Raji (cell line): ENCODE data around the gene DEAF1.

ENCODE experiments used
- POLR2A ChIP-seq: IDR thresholded peaks from 2 replicates; pipeline ENCODE4 v1.6.1; 2011; ENCODE audit warnings: low read depth, low read length, control low read depth; ENCODE audit not compliant: insufficient read depth

DEAF1 gene

DNA sequence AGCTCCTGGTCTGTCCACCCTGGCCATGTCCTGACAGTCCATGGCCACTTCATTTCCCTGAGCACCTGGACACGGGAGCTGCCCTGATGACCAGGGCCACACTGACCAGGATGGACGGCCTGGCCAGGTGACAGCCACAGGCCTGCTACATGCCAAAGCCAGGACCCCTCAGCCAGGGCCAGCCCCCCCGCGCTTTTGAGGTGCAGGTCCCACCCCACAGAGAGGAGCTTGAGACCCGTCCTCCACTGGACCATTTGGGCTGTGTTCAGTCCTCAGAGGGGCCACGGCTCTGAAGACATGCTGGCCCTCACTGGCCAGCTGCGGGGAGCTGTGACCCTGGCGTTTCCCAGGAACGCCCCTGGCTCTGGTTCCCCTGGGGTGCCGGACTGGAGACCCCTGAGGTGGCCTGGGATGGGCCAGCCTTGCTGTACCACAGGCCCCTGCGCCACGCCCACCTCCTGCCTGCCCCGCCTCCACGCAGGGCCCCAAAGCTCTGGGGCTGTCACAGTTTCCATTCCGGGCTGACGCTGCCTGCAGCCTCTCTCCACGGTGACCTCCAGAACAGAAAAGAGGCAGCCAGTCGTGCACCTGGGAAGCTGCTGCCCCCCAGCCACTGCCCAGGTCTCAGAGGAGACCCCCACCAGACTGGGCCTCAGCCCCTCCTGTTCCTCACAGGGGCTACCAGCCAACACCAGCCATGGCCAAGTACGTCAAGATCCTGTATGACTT is 29.2 kb upstream of the DEAF1 start:
- TF ChIP-seq POLR2A = no peak

DNA sequence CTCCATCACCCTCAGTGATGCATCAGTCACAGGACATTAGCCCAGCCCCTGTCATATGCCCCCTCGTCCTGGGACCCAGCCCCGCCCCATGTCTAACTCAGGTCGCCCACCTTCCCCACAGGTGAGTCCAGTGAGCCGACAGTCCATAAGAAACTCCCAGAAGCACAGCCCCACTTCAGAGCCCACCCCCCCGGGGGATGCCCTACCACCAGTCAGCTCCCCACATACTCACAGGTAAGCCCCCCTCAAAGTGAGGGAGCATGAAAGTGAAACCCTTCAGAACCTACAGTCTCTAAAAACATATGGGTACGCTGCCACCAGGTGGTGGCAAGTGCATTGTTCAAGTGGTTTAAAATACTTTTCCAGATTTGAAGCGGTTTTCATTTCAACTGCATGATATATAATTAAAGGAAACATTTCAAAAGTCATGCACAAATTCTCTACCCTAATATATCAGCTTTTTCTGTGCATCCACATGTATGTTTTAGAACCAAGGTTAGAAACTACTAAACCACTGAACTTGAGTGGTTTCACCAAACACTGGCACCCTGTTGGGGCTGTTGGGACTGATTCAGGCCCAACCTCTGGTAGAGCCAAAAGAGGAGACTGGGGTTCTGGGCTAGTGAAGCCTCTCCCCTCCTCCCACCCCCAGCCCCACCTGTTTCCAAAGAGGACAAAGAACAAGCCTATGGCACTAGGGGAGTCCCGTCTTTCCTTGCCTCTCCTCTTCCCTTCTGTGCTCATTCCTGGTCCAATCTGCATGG is 28.3 kb upstream of the DEAF1 start:
- no peak for TF ChIP-seq POLR2A

DNA sequence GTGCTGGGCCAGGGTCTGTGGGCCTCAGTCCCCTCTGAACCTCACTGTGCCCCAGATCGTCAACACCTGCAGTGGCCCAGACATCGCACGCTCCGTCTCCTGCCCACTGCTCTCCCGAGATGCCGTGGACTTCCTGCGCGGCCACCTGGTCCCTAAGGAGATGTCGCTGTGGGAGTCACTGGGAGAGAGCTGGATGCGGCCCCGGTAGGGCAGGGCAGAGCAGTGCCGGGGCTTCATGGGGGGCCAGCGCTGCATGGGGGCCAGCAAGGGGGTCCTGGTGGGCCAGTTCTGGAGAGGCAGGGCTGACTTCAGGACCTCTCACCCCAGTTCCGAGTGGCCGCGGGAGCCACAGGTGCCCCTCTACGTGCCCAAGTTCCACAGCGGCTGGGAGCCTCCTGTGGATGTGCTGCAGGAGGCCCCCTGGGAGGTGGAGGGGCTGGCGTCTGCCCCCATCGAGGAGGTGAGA is 27.4 kb upstream of the DEAF1 start:
- TF ChIP-seq POLR2A = no peak

DNA sequence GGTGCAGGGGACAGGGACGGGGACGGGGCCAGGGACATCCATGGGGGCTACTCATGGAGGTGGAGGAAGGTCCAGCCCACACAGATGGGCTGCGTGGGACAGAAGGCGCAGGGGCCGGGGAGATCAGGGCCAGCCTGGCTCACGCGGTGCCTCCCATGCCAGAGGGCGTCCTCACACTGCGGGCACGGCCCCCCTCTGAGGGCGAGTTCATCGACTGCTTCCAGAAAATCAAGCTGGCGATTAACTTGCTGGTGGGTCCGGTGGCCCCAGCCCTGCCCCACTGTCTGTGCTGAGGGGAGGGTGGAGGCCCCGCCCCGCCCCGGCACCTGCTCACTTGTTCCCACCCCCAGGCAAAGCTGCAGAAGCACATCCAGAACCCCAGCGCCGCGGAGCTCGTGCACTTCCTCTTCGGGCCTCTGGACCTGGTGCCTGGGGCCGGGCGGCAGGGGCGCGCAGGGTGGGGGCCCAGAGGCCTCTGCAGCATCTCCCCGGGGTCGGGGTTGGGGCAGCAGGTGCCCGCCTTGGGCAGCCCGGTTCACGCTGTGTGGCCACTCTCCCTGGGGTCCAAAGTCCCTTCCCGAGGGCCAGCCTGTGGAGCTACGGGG is 26.8 kb upstream of the DEAF1 start:
- TF ChIP-seq POLR2A = no peak

DNA sequence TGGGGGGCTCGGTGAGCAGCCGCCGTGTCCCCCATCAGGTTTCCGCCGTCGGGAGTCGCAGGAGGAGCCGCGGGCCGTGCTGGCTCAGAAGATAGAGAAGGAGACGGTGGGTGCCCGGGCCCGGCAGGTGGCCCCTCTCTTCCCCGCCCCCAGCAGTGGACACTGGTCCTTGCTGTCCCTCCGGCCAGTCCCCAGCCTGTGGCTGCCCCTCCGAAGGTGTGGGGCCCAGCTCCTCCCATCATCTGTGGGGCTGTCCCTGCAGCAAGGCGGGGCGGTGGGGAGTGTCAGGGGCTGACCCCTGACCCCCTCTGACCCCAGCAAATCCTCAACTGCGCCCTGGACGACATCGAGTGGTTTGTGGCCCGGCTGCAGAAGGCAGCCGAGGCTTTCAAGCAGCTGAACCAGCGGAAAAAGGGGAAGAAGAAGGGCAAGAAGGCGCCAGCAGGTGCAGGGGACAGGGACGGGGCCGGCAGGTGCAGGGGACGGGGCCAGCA is 26.3 kb upstream of the DEAF1 start:
- no peak for TF ChIP-seq POLR2A

DNA sequence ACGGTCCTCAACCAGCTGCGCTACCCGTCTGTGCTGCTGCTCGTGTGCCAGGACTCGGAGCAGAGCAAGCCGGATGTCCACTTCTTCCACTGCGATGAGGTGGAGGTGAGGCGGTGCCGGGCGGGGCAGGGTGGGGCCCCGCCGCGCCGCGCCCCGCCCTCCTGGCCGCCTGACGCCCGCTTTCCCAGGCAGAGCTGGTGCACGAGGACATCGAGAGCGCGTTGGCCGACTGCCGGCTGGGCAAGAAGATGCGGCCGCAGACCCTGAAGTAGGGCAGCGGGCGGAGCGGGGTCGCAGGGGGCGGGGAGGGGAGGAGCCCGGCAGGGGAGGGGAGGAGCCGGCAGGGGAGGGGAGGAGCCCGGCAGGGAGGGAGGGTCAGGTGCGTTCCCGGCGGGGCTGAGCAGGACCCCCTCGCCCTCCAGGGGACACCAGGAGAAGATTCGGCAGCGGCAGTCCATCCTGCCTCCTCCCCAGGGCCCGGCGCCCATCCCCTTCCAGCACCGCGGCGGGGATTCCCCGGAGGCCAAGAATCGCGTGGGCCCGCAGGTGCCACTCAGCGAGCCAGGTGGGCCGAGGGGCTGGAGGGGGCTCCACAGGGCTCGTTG is 25.7 kb upstream of the DEAF1 start:
- TF ChIP-seq POLR2A = no peak

DNA sequence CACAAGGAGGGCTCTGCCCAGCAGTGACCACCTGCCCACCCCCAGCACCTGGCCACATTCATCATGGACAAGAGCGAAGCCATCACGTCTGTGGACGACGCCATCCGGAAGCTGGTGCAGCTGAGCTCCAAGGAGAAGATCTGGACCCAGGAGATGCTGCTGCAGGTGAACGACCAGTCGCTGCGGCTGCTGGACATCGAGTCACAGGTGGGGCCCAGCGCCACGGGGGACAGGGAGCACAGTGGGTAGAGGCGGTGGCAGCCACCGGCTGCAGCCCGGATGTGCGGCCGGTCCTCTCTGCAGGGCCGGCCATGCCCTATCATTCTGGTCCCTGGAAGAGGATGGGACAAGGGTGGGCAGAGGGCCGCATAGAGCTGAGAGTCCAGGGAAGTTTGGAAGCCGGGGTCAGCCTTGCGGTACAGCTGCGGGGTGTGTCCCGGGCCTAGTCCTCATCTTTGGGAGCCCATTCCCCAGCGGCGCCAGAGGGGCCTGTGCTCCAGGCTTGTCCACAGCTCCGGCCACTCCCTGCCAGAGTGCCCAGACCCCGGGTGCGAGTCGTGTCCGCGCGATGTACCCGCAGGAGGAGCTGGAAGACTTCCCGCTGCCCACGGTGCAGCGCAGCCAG is 25.1 kb upstream of the DEAF1 start:
- no peak for TF ChIP-seq POLR2A

- TF ChIP-seq POLR2A = no peak
Observed at GRCh38 chr11:719214-720016, 24.4 kb upstream of the DEAF1 start.

- no peak for TF ChIP-seq POLR2A
Observed at GRCh38 chr11:714436-714835, 19.4 kb upstream of the DEAF1 start.

DNA sequence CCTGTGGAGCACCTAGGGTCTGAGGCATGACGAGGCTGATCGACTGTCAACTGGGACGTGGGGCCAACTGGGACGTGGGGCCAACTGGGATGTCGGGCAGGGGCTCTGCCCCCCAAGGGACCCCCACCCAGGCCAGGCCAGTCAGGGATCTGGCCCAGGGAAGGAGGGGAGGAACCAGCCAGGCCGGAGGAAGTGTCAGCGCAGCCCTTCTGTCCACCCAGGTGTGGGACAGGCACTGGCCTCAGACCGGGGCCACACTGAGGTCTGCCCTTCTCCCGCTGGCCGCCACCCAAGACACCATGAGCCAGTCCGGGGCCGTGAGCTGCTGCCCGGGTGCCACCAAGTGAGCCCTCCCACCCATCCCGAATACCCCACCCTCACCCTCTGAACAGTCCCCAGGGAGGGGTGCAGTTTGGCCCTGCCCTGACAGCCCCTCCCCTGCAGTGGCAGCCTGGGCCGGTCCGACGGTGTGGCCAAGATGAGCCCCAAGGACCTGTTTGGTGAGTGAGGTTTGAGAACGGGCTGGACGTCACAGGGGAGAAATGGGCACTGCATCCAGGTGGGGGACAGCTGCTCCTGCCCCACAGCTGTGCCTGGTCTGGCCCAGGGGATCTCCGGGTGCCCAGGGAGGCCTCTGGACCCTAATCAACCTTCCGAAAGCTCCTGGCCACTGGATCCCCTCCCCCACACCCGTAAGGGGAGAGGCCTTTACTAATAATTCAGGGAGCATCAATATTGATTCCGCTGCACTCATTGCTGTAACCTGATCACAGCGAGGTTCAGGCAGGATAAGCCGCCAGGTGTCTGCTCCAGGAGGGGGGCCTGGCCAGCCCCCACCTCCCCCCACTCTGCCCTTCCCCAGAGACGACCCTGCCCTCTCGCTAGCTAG is 14.3 kb upstream of the DEAF1 start:
- no peak for TF ChIP-seq POLR2A

GRCh38 chr11:708511-708910 is 13.5 kb upstream of the DEAF1 start:
- TF ChIP-seq POLR2A = no peak

DNA sequence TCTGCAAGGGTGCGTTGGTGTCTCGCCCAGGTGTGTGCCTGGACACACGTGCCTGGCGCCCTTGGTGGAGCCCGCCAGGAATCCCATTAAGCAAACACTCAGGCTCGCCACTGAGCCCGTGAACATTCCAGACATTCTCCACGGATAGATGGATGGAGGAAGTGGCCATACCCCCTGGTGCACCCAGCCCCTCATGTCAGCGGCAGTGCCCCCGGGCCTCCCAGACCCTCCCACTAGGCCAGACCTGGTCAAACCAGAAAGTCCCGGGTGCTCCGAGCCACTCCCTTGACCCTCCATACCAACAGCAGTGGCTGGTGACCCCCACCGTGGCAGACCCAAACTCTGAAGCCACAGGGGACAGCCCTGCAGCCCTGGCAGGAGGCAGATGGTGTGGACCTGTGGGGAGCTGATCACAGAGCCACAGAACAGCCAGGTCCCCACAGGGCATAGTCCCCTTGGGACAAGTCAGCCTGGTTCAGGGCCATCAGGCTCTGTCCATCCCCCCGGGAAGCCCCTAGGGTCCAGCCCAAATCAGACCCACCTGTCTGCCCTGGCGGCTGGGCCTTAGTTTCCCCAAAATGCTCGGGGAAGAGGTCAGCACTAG is 12.9 kb upstream of the DEAF1 start:
- TF ChIP-seq POLR2A = no peak
